GM21737 (cell line): ENCODE data around the gene FIZ1.

Experiments used
- ATAC-seq: cut with Tn5 transposase; IDR thresholded peaks from one replicate; pipeline ENCODE4 v1.9.1; 2021; ENCODE audit warnings: mild to moderate bottlenecking, moderate library complexity; ENCODE audit not compliant: unreplicated experiment

The FIZ1 gene

GRCh38 chr19:55635856-55636440 lies 36.6 kb upstream of the FIZ1 start:
- no peak for ATAC-seq

- ATAC-seq = no peak
Measured at GRCh38 chr19:55635334-55635717, 36.0 kb upstream of the FIZ1 start.

- no peak for ATAC-seq
Measured at GRCh38 chr19:55633861-55634260, 34.5 kb upstream of the FIZ1 start.

- no peak for ATAC-seq
Measured at GRCh38 chr19:55632463-55632834, 33.1 kb upstream of the FIZ1 start.

- no peak for ATAC-seq
Measured at GRCh38 chr19:55626350-55626749, 27.0 kb upstream of the FIZ1 start.

- no peak for ATAC-seq
Measured at GRCh38 chr19:55625004-55625326, 25.6 kb upstream of the FIZ1 start.

- ATAC-seq = peak; percentile 49
Measured at GRCh38 chr19:55624109-55625003, 25.0 kb upstream of the FIZ1 start, which contains the start of gene ZNF784. ZNF784 (minus strand) TSS chr19:55624566; CDS start chr19:55624561, 5 bp downstream.

- no peak for ATAC-seq
Measured at GRCh38 chr19:55623561-55623960, 24.2 kb upstream of the FIZ1 start.

GRCh38 chr19:55623130-55623529 lies 23.8 kb upstream of the FIZ1 start:
- no peak for ATAC-seq

GRCh38 chr19:55622242-55622969 lies 23.1 kb upstream of the FIZ1 start:
- ATAC-seq = no peak

GRCh38 chr19:55621673-55622231 lies 22.4 kb upstream of the FIZ1 start:
- no peak for ATAC-seq

GRCh38 chr19:55621205-55621672 lies 21.9 kb upstream of the FIZ1 start:
- ATAC-seq = no peak

GRCh38 chr19:55620410-55621204 lies 21.3 kb upstream of the FIZ1 start:
- ATAC-seq = no peak

GRCh38 chr19:55619286-55619685 lies 20.0 kb upstream of the FIZ1 start:
- ATAC-seq = no peak

GRCh38 chr19:55618426-55618825 lies 19.1 kb upstream of the FIZ1 start:
- no peak for ATAC-seq

- no peak for ATAC-seq
Measured at GRCh38 chr19:55617426-55617825, 18.1 kb upstream of the FIZ1 start.

- no peak for ATAC-seq
Measured at GRCh38 chr19:55616395-55616875, 17.1 kb upstream of the FIZ1 start.

- ATAC-seq = no peak
Measured at GRCh38 chr19:55615543-55616394, 16.5 kb upstream of the FIZ1 start.

- ATAC-seq = no peak
Measured at GRCh38 chr19:55614711-55615542, 15.6 kb upstream of the FIZ1 start.
